Activated CD4-positive, CD25-positive, alpha-beta regulatory T cell treated with anti-CD3 and anti-CD28 coated beads, Interleukin-2, amount 50 U/mL, for 24 hours (primary cell): Measurements from ENCODE around the gene SDHA.
"Not testable (repeated sequence)": the region's sequence is repeated elsewhere in the genome, so short reads cannot be mapped to it uniquely, and the experiment has no call there.

ENCODE experiments used
- ATAC-seq, 2 donors: fragments of 150-1000 bp; cut with Tn5 transposase; one replicate each; pipeline ENCODE4 v1.10.0; 2021; ENCODE audit warnings: mild to moderate bottlenecking in 1 of 2, moderate library complexity in 1 of 2

The SDHA gene

GRCh38 chr5:223791-224190 is 5.7 kb downstream of the SDHA start:
- no peak for ATAC-seq

- ATAC-seq: no peak
Measured at GRCh38 chr5:225334-225733, 7.2 kb downstream of the SDHA start.

- ATAC-seq: not testable (repeated sequence)
Measured at GRCh38 chr5:227375-227774, 9.3 kb downstream of the SDHA start.

GRCh38 chr5:228886-229285 is 10.8 kb downstream of the SDHA start:
- no peak for ATAC-seq

GRCh38 chr5:230711-231110 is 12.6 kb downstream of the SDHA start:
- ATAC-seq: no peak

- ATAC-seq: no peak
Measured at GRCh38 chr5:231661-232060, 13.5 kb downstream of the SDHA start.

GRCh38 chr5:233426-233825 is 15.3 kb downstream of the SDHA start:
- ATAC-seq: not testable (repeated sequence)

GRCh38 chr5:234450-234849 is 16.3 kb downstream of the SDHA start:
- no peak for ATAC-seq

- not testable (repeated sequence) for ATAC-seq
Measured at GRCh38 chr5:235527-235926, 17.4 kb downstream of the SDHA start.

- not testable (repeated sequence) for ATAC-seq
Measured at GRCh38 chr5:237931-238330, 19.8 kb downstream of the SDHA start.

- not testable (repeated sequence) for ATAC-seq
Measured at GRCh38 chr5:240550-240949, 22.4 kb downstream of the SDHA start.

GRCh38 chr5:241045-241669 is 23.0 kb downstream of the SDHA start:
- ATAC-seq: not testable (repeated sequence)

GRCh38 chr5:243683-244367 is 25.7 kb downstream of the SDHA start:
- ATAC-seq: not testable (repeated sequence)

- not testable (repeated sequence) for ATAC-seq
Measured at GRCh38 chr5:245717-246116, 27.6 kb downstream of the SDHA start.

GRCh38 chr5:250396-250795 is 32.3 kb downstream of the SDHA start:
- not testable (repeated sequence) for ATAC-seq

GRCh38 chr5:251016-251415 is 32.9 kb downstream of the SDHA start:
- ATAC-seq: not testable (repeated sequence)

- not testable (repeated sequence) for ATAC-seq
Measured at GRCh38 chr5:251538-251937, 33.4 kb downstream of the SDHA start.

GRCh38 chr5:251975-252374 is 33.9 kb downstream of the SDHA start:
- not testable (repeated sequence) for ATAC-seq

- ATAC-seq: no peak
Measured at GRCh38 chr5:252546-252945, 34.4 kb downstream of the SDHA start.

- not testable (repeated sequence) for ATAC-seq
Measured at GRCh38 chr5:254322-254721, 36.2 kb downstream of the SDHA start.

GRCh38 chr5:255116-255515 is 37.0 kb downstream of the SDHA start:
- ATAC-seq: not testable (repeated sequence)

GRCh38 chr5:256347-256746 is 38.2 kb downstream of the SDHA start:
- not testable (repeated sequence) for ATAC-seq

- ATAC-seq: no peak
Measured at GRCh38 chr5:257148-257547, 39.0 kb downstream of the SDHA start.

- not testable (repeated sequence) for ATAC-seq
Measured at GRCh38 chr5:263275-263974, 45.3 kb downstream of the SDHA start.
